Muscle of arm (tissue), 12 donors: Measurements from ENCODE around the gene MYOF. TPM values are rescaled to one million over a fixed set of nuclear protein-coding genes. Genes with fewer than 3 reads are reported as not detected.

Experiments
- DNase-seq: peaks from one replicate; pipeline ENCODE4 v3.0.0-alpha.2; 2013
- polyA plus RNA-seq, 12 donors: library from polyadenylated mRNA; unstranded; fragments of 120-200 nt; gene quantifications; one replicate each; pipeline ENCODE4 v1.2.1, GENCODE V29; 2013; ENCODE audit not compliant: insufficient read length in 12 of 12

The MYOF gene
- polyA plus RNA-seq, 12 donors = 25.5 to 126 (median 60.3) TPM; not detected in 1

GRCh38 chr10:93398528-93398927 is 83.6 kb downstream of the MYOF start:
- no peak for DNase-seq

DNA sequence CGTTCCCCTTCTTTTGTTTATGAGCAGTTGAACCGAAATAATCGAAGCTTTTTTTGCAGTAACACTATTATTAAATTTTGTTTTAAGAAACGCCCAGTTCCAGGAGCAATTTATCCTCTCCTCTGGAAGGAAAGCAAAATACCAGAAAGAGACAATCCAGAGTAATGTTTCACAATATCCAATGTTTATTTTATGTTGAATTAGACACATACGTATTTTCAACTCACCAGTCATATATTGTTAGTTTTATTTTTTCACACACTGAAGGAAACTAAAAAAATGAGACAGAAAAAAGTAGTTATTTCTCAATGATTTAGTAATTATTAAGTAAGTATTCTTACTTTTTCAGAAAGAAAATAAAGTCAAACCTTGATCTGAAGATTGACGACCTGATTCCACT is 85.1 kb downstream of the MYOF start:
- no peak for DNase-seq

GRCh38 chr10:93393211-93393610 is 88.9 kb downstream of the MYOF start:
- DNase-seq = no peak

- DNase-seq = no peak
Observed at GRCh38 chr10:93392121-93392520, 90.0 kb downstream of the MYOF start.

- DNase-seq = no peak
Observed at GRCh38 chr10:93390306-93391090, 91.6 kb downstream of the MYOF start.

DNA sequence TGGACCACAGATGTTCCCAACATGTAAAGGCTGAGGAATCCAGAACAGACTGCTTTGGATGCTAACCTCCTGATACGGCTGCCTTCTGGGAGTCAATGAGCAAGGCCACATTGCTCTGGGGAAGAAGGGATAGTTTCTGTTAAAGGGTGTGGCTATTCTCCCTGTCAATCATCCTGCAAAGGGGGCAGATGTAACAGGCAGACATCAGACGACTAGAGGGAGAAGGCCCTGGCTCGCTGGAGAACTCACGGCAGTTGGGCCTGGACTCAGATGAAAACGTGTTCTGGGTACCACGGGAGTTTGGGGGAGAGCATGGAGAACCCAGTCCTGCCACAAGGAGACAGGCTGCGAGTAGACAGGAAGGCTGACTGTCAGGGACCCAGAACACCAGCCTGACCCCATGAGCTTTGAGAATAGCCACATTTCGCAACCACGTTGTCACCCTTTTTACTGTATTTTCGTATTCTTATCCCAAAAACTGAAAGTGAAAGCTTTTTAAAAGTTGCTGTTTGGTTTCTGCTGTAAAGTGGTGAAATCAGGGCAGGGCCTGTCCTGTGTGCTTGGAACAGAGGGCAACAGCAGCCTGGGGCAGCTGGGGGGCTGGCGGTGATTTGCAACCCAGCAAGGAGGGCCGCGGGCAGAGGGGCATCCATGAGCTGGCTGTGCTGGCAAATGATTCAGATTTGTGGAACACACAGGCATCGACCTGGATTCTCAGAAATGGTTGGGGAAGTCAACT is 95.3 kb downstream of the MYOF start:
- DNase-seq = no peak

- DNase-seq = no peak
Observed at GRCh38 chr10:93385345-93385744, 96.8 kb downstream of the MYOF start.

DNA sequence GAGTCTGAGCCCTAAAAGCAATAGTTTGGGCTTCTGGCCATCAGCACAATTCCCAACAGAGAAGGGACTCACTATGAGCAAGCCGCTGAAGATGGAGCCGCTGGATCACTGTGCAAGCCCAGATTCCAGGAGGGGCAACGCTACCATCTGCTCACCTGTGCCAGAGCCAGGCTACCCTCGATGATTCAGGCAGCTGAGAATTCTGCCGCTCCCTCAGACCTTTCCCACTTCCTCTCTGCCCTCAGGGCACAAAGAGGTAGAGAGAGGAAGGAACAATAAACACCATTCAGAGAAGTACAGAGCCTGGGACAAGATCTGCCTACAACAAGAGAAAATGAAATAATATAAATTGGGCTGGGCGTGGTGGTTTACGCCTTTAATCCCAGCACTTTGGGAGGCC is 98.1 kb downstream of the MYOF start:
- DNase-seq = no peak

GRCh38 chr10:93383562-93383981 is 98.6 kb downstream of the MYOF start:
- DNase-seq = peak; percentile 23

- no peak for DNase-seq
Observed at GRCh38 chr10:93379731-93380575, 102.2 kb downstream of the MYOF start.

DNA sequence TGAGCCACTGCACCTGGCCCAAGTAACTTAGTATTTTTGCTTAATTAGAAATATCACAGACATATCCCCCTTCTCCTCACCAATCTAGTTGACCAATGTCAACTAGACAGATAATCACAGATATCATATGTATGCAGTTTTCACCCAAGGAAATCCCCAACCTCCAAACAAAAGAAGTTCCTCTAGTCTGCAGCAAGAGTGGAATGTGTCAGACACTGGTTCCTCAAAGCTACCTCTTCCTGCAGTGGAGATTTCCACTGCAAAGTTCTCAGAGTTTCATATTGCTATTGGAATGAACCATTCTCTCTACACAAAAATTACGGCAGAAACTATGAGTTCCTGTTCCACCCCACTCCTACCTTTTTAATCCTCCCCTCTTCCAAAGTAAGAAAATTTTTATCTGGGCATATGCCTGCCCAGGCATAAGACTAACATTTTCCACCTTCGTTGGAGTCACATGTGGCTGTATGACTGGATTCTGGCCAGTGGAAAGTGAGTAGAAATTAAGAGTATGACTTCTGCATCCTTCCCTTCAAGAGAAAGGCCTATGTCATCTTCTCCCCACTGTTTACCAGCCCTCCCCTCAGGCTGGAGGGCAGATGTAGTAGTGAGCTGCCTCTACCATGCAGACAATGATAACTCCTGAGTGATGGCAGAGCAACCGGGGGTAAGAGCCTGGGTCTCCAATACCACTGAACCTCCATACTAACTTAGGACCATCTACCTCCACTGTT is 103.0 kb downstream of the MYOF start:
- no peak for DNase-seq

GRCh38 chr10:93378039-93378438 is 104.1 kb downstream of the MYOF start:
- DNase-seq = no peak

- DNase-seq = peak; percentile 88
Observed at GRCh38 chr10:93376372-93377293, 105.5 kb downstream of the MYOF start.

GRCh38 chr10:93370961-93371360 is 111.2 kb downstream of the MYOF start:
- no peak for DNase-seq

DNA sequence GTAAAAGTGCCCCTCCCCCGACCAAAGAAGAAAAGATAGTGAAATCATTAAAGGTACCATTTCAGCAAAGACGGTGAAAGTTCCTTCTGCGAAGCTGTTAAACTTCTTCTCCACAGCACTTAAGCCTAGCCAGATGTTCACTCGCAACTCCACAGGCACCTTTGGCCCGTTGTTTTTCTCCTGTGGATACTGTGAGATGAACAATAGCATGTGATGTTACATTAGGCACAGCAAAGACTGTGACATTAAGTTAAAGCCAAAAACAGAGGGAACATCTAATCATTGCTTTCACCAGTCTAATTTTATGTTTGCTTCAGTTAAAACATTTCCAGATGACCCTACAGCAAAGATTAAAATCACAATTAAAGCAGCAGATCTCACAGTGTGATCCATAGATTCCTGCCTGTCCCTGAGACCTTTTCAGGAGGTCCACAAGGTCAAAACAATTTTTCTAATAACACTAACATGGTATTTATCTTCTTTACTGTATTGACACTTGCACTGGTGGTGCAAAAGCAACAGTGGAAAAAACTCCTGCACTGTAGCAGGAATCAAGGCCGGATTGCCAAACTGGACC is 112.5 kb downstream of the MYOF start:
- DNase-seq = no peak

- DNase-seq = no peak
Observed at GRCh38 chr10:93368210-93368609, 113.9 kb downstream of the MYOF start.

GRCh38 chr10:93367664-93368063 is 114.5 kb downstream of the MYOF start:
- no peak for DNase-seq

- no peak for DNase-seq
Observed at GRCh38 chr10:93364966-93365365, 117.2 kb downstream of the MYOF start.

- DNase-seq = no peak
Observed at GRCh38 chr10:93363891-93364648, 118.1 kb downstream of the MYOF start.
